ENCODE results near the gene NFKB2.

DNA sequence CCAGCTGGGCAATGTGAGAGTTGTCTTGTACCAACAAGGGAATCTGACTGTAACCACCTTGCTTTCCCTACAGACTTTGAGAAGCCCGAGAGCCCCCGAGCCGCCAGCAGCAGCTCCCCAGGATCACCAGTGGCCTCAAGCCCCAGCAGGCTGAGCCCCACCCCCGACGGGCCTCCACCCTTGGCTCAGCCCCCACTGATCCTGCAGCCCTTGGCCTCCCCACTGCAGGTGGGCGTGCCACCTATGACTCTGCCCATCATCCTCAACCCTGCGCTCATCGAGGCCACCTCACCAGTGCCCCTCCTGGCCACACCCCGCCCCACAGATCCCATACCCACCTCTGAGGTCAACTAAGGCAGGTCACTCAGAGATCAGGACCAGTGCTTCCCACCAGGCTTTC, 13.5 kb upstream of the NFKB2 start:
- TF ChIP-seq, protein P1, sequence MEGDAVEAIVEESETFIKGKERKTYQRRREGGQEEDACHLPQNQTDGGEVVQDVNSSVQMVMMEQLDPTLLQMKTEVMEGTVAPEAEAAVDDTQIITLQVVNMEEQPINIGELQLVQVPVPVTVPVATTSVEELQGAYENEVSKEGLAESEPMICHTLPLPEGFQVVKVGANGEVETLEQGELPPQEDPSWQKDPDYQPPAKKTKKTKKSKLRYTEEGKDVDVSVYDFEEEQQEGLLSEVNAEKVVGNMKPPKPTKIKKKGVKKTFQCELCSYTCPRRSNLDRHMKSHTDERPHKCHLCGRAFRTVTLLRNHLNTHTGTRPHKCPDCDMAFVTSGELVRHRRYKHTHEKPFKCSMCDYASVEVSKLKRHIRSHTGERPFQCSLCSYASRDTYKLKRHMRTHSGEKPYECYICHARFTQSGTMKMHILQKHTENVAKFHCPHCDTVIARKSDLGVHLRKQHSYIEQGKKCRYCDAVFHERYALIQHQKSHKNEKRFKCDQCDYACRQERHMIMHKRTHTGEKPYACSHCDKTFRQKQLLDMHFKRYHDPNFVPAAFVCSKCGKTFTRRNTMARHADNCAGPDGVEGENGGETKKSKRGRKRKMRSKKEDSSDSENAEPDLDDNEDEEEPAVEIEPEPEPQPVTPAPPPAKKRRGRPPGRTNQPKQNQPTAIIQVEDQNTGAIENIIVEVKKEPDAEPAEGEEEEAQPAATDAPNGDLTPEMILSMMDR (IDR thresholded peaks at IDR 0.05), result no peak
- TF ChIP-seq POLR2A (IDR thresholded peaks at IDR 0.05), result no peak
